Liver (tissue), 9 donors: Measurements from ENCODE around the gene CNOT8. TPM values are rescaled to one million over a fixed set of nuclear protein-coding genes. Genes with fewer than 3 reads are reported as not detected.

Experiments used
- DNase-seq: peaks from one replicate; pipeline ENCODE4 v3.0.0-alpha.2; 2017; ENCODE audit warnings: low spot score
- H3K27ac ChIP-seq, 2 donors: one replicate each; pipeline ENCODE4 v1.7.0; 2013; ENCODE audit warnings: inconsistent platforms in 2 of 2, low read length in 2 of 2, control low read depth in 1 of 2, low read depth in 1 of 2, mild to moderate bottlenecking in 1 of 2
- H3K27me3 ChIP-seq, 4 donors: one replicate each; pipeline versions ENCODE4 v1.6.1 to v1.7.0; 2013; ENCODE audit warnings: low read length in 3 of 4, inconsistent platforms in 1 of 4, mild to moderate bottlenecking in 1 of 4, moderate library complexity in 1 of 4; ENCODE audit not compliant: control insufficient read depth in 4 of 4, insufficient read depth in 4 of 4
- H3K36me3 ChIP-seq, 4 donors: one replicate each; pipeline versions ENCODE4 v1.6.1 to v1.7.0; 2013; ENCODE audit warnings: low read length in 3 of 4, mild to moderate bottlenecking in 3 of 4, low read depth in 1 of 4, moderate library complexity in 1 of 4; ENCODE audit not compliant: control insufficient read depth in 4 of 4, insufficient read depth in 3 of 4
- H3K4me1 ChIP-seq, 4 donors: one replicate each; pipeline versions ENCODE4 v1.6.1 to v1.7.0; 2013; ENCODE audit warnings: low read length in 3 of 4, mild to moderate bottlenecking in 3 of 4, moderate library complexity in 1 of 4; ENCODE audit not compliant: control insufficient read depth in 4 of 4, insufficient read depth in 4 of 4
- H3K4me3 ChIP-seq, 3 donors: one replicate each; pipeline versions ENCODE4 v1.6.1 to v1.7.0; 2013; ENCODE audit warnings: low read length in 3 of 3, control low read depth in 1 of 3, low read depth in 1 of 3, mild to moderate bottlenecking in 1 of 3
- H3K9ac ChIP-seq, 2 donors: one replicate each; pipeline ENCODE4 v1.7.0; 2013; ENCODE audit warnings: low read length in 2 of 2, mild to moderate bottlenecking in 2 of 2, moderate library complexity in 2 of 2, control low read depth in 1 of 2, low read depth in 1 of 2
- H3K9me3 ChIP-seq, 4 donors: one replicate each; pipeline versions ENCODE4 v1.6.1 to v1.7.0; 2013; ENCODE audit warnings: low read length in 3 of 4; ENCODE audit not compliant: control insufficient read depth in 4 of 4
- EGR1 ChIP-seq, 2 donors: IDR thresholded peaks; 2 replicates each; pipeline ENCODE4 v1.6.1; 2016 to 2018; ENCODE audit warnings: antibody characterized with exemption in 2 of 2, low read depth in 2 of 2
- FOXA1 ChIP-seq: IDR thresholded peaks from 2 replicates; pipeline ENCODE4 v1.6.1; 2016; ENCODE audit warnings: antibody characterized with exemption
- GABPA ChIP-seq, 2 donors: IDR thresholded peaks in 1 of 2; conservative IDR thresholded peaks in 1 of 2; 2 replicates each; pipeline ENCODE4 v1.6.1; 2016; ENCODE audit warnings: antibody characterized with exemption in 2 of 2, mild to moderate bottlenecking in 1 of 2, moderate library complexity in 1 of 2
- HNF4A ChIP-seq, 2 donors: conservative IDR thresholded peaks; 2 replicates each; pipeline ENCODE4 v1.6.1; 2016; ENCODE audit warnings: antibody characterized with exemption in 2 of 2, mild to moderate bottlenecking in 2 of 2
- JUND ChIP-seq, 2 donors: IDR thresholded peaks; 2 replicates each; pipeline ENCODE4 v1.6.1; 2016; ENCODE audit warnings: antibody characterized with exemption in 2 of 2
- MAX ChIP-seq: IDR thresholded peaks from 2 replicates; pipeline ENCODE4 v1.6.1; 2016; ENCODE audit warnings: antibody characterized with exemption
- NR2F2 ChIP-seq: IDR thresholded peaks from 2 replicates; pipeline ENCODE4 v1.6.1; 2016; ENCODE audit warnings: antibody characterized with exemption
- RAD21 ChIP-seq, 2 donors: IDR thresholded peaks; 2 replicates each; pipeline ENCODE4 v1.6.1; 2016; ENCODE audit warnings: antibody characterized with exemption in 2 of 2, mild to moderate bottlenecking in 2 of 2
- TAF1 ChIP-seq: conservative IDR thresholded peaks from 2 replicates; pipeline ENCODE4 v1.6.1; 2016; ENCODE audit warnings: antibody characterized with exemption, mild to moderate bottlenecking
- YY1 ChIP-seq: IDR thresholded peaks from 2 replicates; pipeline ENCODE4 v1.6.1; 2016; ENCODE audit warnings: antibody characterized with exemption, mild to moderate bottlenecking
- WGBS: extraction: QIAGEN DNeasy Blood & Tissue Kit; methylation state at CpG from one replicate; pipeline ENCODE4 v1.1.7; 2013; 5-methylcytosine and 5-hydroxymethylcytosine counted together
- polyA plus RNA-seq, 2 donors: library from polyadenylated mRNA; stranded (reverse) in 1 of 2; unstranded in 1 of 2; fragments of 200-250 nt in 1 of 2; fragments of >200 nt in 1 of 2; fragmentation: Nextera tagmentation in 1 of 2; extraction: Ambion mirVana in 1 of 2; gene quantifications; one replicate each; pipeline versions ENCODE4 v1.2.1 to v1.2.3, GENCODE V29; 2013 to 2015
- total RNA-seq, 2 donors: library from RNA; depleted of rRNA; stranded (reverse); fragments of >200 nt; gene quantifications; one replicate each; pipeline ENCODE4 v1.2.3, GENCODE V29; 2014
- TF ChIP-seq, protein P1 (sequence below): IDR thresholded peaks from 2 replicates; pipeline ENCODE4 v1.6.1; 2016; ENCODE audit warnings: antibody characterized with exemption, mild to moderate bottlenecking
- TF ChIP-seq, protein P2 (sequence below): IDR thresholded peaks from 2 replicates; pipeline ENCODE4 v1.6.1; 2016; ENCODE audit warnings: antibody characterized with exemption
- donor health status: healthy.
- donor health status: healthy.
- donor health status: healthy.
- donor health status: healthy.
- donor health status: healthy.

CNOT8 gene
- total and polyA plus RNA-seq, 4 donors: 12.6 to 38.9 (median 20.8) TPM

GRCh38 chr5:154896562-154897165, 38.2 kb downstream of the CNOT8 start:
- no peak overlapping the region for H3K27ac ChIP-seq
- H3K9me3 ChIP-seq: no peaks in the 10 kb centered on the region
- peaks cover 14 to 66% (median 51%) of the 10 kb centered on the region in 4 donors for H3K36me3 ChIP-seq
- H3K4me3 ChIP-seq: no peak overlapping the region
- no peak overlapping the region for H3K9ac ChIP-seq
- no peaks in the 10 kb centered on the region for H3K27me3 ChIP-seq
- TF ChIP-seq TAF1 (no peak), MAX (no peak), NR2F2 (no peak), GABPA (IDR thresholded peaks at IDR 0.05 in 1 of 2, conservative IDR thresholded peaks at IDR 0.05 in 1 of 2) (no peak)
- DNase-seq: no peak
- peaks cover 0 to 6% (median 0%) of the 10 kb centered on the region in 4 donors for H3K4me1 ChIP-seq

DNA sequence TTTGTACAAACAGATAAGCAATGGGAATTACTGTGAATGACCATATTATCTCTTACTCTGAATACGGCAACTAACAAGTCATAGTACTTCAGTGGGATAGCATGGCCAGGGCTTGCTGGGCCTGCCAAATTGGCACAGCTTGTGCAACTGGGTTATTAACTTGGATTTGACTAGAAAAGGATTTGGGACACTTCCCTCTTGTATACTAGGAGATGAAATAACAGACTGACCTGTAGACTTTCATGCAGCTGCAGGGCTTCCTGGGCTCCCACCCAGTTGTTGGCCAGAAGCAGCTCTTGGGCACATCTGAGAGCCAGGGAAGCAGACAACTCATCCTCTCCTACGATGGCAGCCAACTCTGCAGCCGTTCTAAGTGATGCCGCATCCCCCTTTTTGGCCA, 39.8 kb downstream of the CNOT8 start:
- no peak overlapping the region for H3K27ac ChIP-seq
- TF ChIP-seq EGR1 (IDR thresholded peaks at IDR 0.05; ENCODE audit: low read depth in 2 of 2) (no peak), FOXA1 (no peak), NR2F2 (no peak), YY1 (no peak), TAF1 (no peak)
- TF ChIP-seq, protein P1, sequence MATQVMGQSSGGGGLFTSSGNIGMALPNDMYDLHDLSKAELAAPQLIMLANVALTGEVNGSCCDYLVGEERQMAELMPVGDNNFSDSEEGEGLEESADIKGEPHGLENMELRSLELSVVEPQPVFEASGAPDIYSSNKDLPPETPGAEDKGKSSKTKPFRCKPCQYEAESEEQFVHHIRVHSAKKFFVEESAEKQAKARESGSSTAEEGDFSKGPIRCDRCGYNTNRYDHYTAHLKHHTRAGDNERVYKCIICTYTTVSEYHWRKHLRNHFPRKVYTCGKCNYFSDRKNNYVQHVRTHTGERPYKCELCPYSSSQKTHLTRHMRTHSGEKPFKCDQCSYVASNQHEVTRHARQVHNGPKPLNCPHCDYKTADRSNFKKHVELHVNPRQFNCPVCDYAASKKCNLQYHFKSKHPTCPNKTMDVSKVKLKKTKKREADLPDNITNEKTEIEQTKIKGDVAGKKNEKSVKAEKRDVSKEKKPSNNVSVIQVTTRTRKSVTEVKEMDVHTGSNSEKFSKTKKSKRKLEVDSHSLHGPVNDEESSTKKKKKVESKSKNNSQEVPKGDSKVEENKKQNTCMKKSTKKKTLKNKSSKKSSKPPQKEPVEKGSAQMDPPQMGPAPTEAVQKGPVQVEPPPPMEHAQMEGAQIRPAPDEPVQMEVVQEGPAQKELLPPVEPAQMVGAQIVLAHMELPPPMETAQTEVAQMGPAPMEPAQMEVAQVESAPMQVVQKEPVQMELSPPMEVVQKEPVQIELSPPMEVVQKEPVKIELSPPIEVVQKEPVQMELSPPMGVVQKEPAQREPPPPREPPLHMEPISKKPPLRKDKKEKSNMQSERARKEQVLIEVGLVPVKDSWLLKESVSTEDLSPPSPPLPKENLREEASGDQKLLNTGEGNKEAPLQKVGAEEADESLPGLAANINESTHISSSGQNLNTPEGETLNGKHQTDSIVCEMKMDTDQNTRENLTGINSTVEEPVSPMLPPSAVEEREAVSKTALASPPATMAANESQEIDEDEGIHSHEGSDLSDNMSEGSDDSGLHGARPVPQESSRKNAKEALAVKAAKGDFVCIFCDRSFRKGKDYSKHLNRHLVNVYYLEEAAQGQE: no peak
- H3K9me3 ChIP-seq: no peaks in the 10 kb centered on the region
- no peaks in the 10 kb centered on the region for H3K27me3 ChIP-seq
- peaks cover 0 to 6% (median 0%) of the 10 kb centered on the region in 4 donors for H3K4me1 ChIP-seq
- H3K4me3 ChIP-seq: no peak overlapping the region
- peaks cover 18 to 71% (median 55%) of the 10 kb centered on the region in 4 donors for H3K36me3 ChIP-seq
- WGBS: 96% methylated on average over 4 of the region's 4 CpGs
- no peak for DNase-seq
- H3K9ac ChIP-seq: no peak overlapping the region

DNA sequence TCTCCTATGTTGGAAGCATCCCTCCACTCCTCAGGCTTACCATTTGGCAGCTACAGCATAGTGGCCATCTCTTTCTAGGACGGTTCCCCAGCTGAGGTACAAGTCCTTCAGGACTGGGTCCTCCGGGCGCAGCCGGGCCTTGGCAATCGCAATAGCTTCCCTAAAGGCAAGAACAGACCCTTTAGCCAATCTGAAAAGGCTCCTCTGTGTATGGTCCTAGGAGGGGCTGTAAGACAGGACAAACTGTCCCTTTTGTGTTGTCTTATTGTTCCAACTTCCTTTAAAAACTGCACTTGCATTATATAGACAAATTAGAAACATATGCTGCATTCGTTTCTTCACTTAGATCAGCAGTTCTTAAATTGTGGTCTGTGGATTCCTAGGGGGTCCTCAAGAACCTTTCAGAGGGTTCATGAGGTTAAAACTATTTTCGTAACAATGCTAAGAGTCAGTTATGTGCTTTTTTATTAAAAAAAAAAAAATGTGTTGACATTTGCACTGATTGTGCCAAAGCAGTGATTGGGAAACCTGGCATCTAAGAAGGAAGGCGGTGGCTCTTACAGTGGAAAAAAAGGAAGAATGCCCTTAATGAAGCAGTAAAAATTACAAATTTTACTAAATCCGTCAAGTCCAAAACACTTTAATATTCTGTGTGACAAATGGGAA, 40.9 kb downstream of the CNOT8 start:
- no peak for DNase-seq
- WGBS: 85% methylated on average over 9 of the region's 9 CpGs
- TF ChIP-seq, protein P2, sequence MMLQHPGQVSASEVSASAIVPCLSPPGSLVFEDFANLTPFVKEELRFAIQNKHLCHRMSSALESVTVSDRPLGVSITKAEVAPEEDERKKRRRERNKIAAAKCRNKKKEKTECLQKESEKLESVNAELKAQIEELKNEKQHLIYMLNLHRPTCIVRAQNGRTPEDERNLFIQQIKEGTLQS: no peak
- no peak for TF ChIP-seq HNF4A (conservative IDR thresholded peaks at IDR 0.05)
- no peak for TF ChIP-seq YY1
- no peak for TF ChIP-seq EGR1 (IDR thresholded peaks at IDR 0.05; ENCODE audit: low read depth in 2 of 2)
- TF ChIP-seq GABPA (IDR thresholded peaks at IDR 0.05 in 1 of 2, conservative IDR thresholded peaks at IDR 0.05 in 1 of 2): no peak
- no peak for TF ChIP-seq JUND (IDR thresholded peaks at IDR 0.05)
- no peak for TF ChIP-seq RAD21 (IDR thresholded peaks at IDR 0.05)
- no peak for TF ChIP-seq MAX

More for the DNA sequence above, 40.9 kb downstream of the CNOT8 start:
- Histone ChIP-seq H3K36me3 (peaks cover 17 to 70% (median 54%) of the 10 kb centered on the region in 4 donors), H3K27me3 (no peaks in the 10 kb centered on the region), H3K9ac (no peak overlapping the region), H3K4me3 (no peak overlapping the region), H3K9me3 (no peaks in the 10 kb centered on the region), H3K27ac (no peak overlapping the region), H3K4me1 (peaks cover 0 to 6% (median 0%) of the 10 kb centered on the region in 4 donors)
